ENCODE results near the gene MPI. TPM values are rescaled to one million over a fixed set of nuclear protein-coding genes. Genes with fewer than 3 reads are reported as not detected.

Gene MPI
- total and polyA plus RNA-seq, 2 donors (not counting 3 experiments of a cell fraction or from before 2014, with no cell fraction given): 36.3 to 69.3 TPM

DNA sequence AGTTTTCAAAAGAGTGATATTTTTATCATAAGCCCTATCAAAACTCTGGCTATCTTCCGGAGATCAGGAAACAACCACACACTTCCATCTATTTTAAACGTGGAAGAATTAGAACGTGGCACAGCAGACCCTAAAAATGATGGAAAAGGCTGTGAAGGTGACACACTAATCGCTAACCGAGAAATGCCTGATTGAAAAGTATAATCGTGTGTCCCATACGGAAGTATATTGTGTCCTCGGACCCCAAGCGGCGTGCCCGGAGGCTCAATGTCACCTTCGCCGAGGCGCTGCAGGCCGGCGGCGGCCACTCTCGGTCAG lies 47.4 kb downstream of the MPI start:
- dilution Hi-C loops (cut with MboI; ENCODE audit: extremely low pct_ligation_motif_present, low sequenced_read_pairs): no loop called here
- no peaks in the 10 kb centered on the region for H3K27me3 ChIP-seq (ENCODE audit: control insufficient read depth in 2 of 2, insufficient read depth in 2 of 2, low read length in 2 of 2)
- ChIA-PET CTCF (interaction anchor here (0.8 to 1.8 kb wide), 4 partner anchors 11 to 156 kb away, joined by 3 to 9 read pairs (median 5); partner anchors contain the start of gene CSK), POLR2A (no interaction called here)
- H3K9me1 ChIP-seq (replicated peaks; ENCODE audit: control insufficient read depth, extremely low read depth, insufficient read depth, low read length): no peaks in the 10 kb centered on the region
- FAIRE-seq (no peak), DNase-seq (ENCODE audit: low read depth, low spot score) (peak; percentile 34)
- peaks cover 53% of the 10 kb centered on the region for H3K79me2 ChIP-seq (ENCODE audit: control insufficient read depth, insufficient read depth, low read length)
- H3K9me3 ChIP-seq (replicated peaks; ENCODE audit: control insufficient read depth, insufficient read depth, low read length): no peaks in the 10 kb centered on the region
- peak overlapping the region; percentile 92 to 99 (median 99) for H3K4me3 ChIP-seq (replicated peaks in 1 of 3; ENCODE audit: insufficient read depth in 1 of 3, low read depth in 1 of 3, low read length in 3 of 3)
- H4K20me1 ChIP-seq (replicated peaks; ENCODE audit: control insufficient read depth, extremely low read depth, insufficient read depth, low read length): no peaks in the 10 kb centered on the region
- H2AFZ ChIP-seq (ENCODE audit: low read depth, low read length): peak overlapping the region; percentile 84
- intact Hi-C loops (cut with micrococcal nuclease): loop anchor here (5.0 kb wide), 1 partner anchor 95 kb away; the partner anchor contains the start of gene ULK3
- H3K4me1 ChIP-seq (ENCODE audit: control insufficient read depth, extremely low read depth, insufficient read depth, low read length): peaks cover 7% of the 10 kb centered on the region
- peak overlapping the region; percentile 89 for H3K9ac ChIP-seq (replicated peaks; ENCODE audit: extremely low read depth, insufficient read depth, low read length)
- peak overlapping the region; percentile 97 for H3K4me2 ChIP-seq (ENCODE audit: insufficient read depth, low read length)
- no peak for TF ChIP-seq GATA2 (IDR thresholded peaks at IDR 0.05; ENCODE audit: insufficient read depth, insufficient read length, low read depth, low read length)
- TF ChIP-seq FOS (IDR thresholded peaks at IDR 0.05; ENCODE audit: borderline replicate concordance, insufficient read depth, low read length): no peak
- TF ChIP-seq, protein P1, sequence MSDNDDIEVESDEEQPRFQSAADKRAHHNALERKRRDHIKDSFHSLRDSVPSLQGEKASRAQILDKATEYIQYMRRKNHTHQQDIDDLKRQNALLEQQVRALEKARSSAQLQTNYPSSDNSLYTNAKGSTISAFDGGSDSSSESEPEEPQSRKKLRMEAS (IDR thresholded peaks at IDR 0.05; ENCODE audit: insufficient read depth, insufficient read length): no peak
- no peak for TF ChIP-seq MYC (IDR thresholded peaks at IDR 0.05; ENCODE audit: low read depth, low read length)
- peak overlapping the region; percentile 54 for H3K27ac ChIP-seq (ENCODE audit: insufficient read depth, low read depth, low read length)
- TSS peak; percentile 52 for BruUV-seq (replicated peaks)
- no peaks in the 10 kb centered on the region for H3K36me3 ChIP-seq (ENCODE audit: control insufficient read depth in 2 of 2, extremely low read depth in 1 of 2, insufficient read depth in 2 of 2, low read length in 2 of 2)

DNA sequence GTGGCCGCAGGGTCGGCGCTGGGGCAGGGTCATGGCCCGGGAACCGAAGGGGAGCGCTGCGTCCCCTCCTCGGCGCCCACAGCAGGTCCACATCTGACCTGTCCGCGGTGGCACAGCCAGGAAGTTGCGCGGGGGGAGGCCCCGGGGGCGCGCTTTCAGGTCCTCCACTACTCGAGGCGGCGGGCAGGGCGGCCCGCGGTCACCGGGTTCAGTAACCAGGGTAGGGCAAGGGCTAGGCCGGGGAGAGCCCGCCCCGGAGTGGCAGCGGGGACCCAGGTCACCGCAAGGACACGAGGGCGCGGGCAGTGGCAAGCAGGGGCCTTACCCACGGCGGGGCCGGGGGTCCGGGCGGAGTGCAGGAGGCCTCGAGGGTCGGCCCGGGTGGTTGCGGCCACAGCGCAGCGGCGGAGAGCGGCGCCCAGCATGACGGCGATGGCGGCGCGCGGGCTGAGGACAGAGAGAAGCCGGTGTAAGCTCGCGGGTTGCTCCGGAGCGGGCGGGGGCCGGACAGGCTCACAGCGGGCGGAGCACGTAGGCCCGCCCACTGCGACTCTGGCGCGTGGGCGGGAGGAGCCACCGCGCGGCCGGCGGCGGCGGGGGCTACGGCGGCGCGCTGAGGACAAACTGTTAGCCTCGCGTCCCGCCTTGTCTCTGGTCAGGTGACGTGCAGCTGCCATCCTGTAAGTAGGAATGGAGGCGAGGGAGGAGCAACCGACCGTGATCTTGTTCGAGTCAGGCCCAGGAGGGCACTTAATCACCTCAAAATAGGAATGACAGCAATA lies 47.9 kb downstream of the MPI start, which contains the start of gene COX5A:
Gene COX5A (minus strand): TSS at position 484 of the 782 bp plus-strand sequence. CDS start 59 bp downstream, at position 425.
- H4K20me1 ChIP-seq (replicated peaks; ENCODE audit: control insufficient read depth, extremely low read depth, insufficient read depth, low read length): no peaks in the 10 kb centered on the region
- H3K36me3 ChIP-seq (ENCODE audit: control insufficient read depth in 2 of 2, extremely low read depth in 1 of 2, insufficient read depth in 2 of 2, low read length in 2 of 2): no peaks in the 10 kb centered on the region
- peak within 1 kb of the TSS; percentile 97 for H3K4me2 ChIP-seq (ENCODE audit: insufficient read depth, low read length)
- no peaks in the 10 kb centered on the region for H3K9me3 ChIP-seq (replicated peaks; ENCODE audit: control insufficient read depth, insufficient read depth, low read length)
- FAIRE-seq (peak; percentile 98), DNase-seq (ENCODE audit: low read depth, low spot score) (peak; percentile 98)
- H2AFZ ChIP-seq (ENCODE audit: low read depth, low read length): peak within 1 kb of the TSS; percentile 84
- BruUV-seq (replicated peaks): no TSS peak
- intact Hi-C loops (cut with micrococcal nuclease): loop anchor here (1.0 to 5.0 kb wide), 4 partner anchors 13 to 95 kb away; partner anchors contain the start of genes FAM219B, RPP25 and ULK3
- no peaks in the 10 kb centered on the region for H3K27me3 ChIP-seq (ENCODE audit: control insufficient read depth in 2 of 2, insufficient read depth in 2 of 2, low read length in 2 of 2)
- H3K4me3 ChIP-seq (replicated peaks in 1 of 3; ENCODE audit: insufficient read depth in 1 of 3, low read depth in 1 of 3, low read length in 3 of 3): peak within 1 kb of the TSS; percentile 92 to 99 (median 99)
- POLR2A ChIA-PET: interaction anchor here (0.6 to 0.7 kb wide), 3 partner anchors 19 to 82 kb away, joined by 3 to 4 read pairs (median 3); partner anchors contain the start of genes FAM219B and RPP25
- dilution Hi-C loops (cut with MboI; ENCODE audit: extremely low pct_ligation_motif_present, low sequenced_read_pairs): no loop called here
- H3K79me2 ChIP-seq (ENCODE audit: control insufficient read depth, insufficient read depth, low read length): peaks cover 48% of the 10 kb centered on the region
- H3K9me1 ChIP-seq (replicated peaks; ENCODE audit: control insufficient read depth, extremely low read depth, insufficient read depth, low read length): no peaks in the 10 kb centered on the region
- H3K9ac ChIP-seq (replicated peaks; ENCODE audit: extremely low read depth, insufficient read depth, low read length): peak within 1 kb of the TSS; percentile 89
- TF ChIP-seq POLR2A (IDR thresholded peaks at IDR 0.05; ENCODE audit: low read depth, low read length): peak; percentile 82
- peak; percentile 90 for TF ChIP-seq POLR2AphosphoS5 (IDR thresholded peaks at IDR 0.05; ENCODE audit: insufficient read depth, low read depth, low read length)
- TF ChIP-seq, protein P1 (IDR thresholded peaks at IDR 0.05; ENCODE audit: insufficient read depth, insufficient read length): peak; percentile 73
- no peak for TF ChIP-seq EZH2 (IDR thresholded peaks at IDR 0.05; ENCODE audit: borderline replicate concordance, low read depth, low read length, severe bottlenecking)
- TF ChIP-seq, protein P2, sequence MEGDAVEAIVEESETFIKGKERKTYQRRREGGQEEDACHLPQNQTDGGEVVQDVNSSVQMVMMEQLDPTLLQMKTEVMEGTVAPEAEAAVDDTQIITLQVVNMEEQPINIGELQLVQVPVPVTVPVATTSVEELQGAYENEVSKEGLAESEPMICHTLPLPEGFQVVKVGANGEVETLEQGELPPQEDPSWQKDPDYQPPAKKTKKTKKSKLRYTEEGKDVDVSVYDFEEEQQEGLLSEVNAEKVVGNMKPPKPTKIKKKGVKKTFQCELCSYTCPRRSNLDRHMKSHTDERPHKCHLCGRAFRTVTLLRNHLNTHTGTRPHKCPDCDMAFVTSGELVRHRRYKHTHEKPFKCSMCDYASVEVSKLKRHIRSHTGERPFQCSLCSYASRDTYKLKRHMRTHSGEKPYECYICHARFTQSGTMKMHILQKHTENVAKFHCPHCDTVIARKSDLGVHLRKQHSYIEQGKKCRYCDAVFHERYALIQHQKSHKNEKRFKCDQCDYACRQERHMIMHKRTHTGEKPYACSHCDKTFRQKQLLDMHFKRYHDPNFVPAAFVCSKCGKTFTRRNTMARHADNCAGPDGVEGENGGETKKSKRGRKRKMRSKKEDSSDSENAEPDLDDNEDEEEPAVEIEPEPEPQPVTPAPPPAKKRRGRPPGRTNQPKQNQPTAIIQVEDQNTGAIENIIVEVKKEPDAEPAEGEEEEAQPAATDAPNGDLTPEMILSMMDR (IDR thresholded peaks at IDR 0.05; ENCODE audit: extremely low read depth in 1 of 2, insufficient read depth in 1 of 2, low read depth in 1 of 2, low read length in 2 of 2): no peak
- peak; percentile 66 for TF ChIP-seq MYC (IDR thresholded peaks at IDR 0.05; ENCODE audit: low read depth, low read length)
- TF ChIP-seq JUN (IDR thresholded peaks at IDR 0.05; ENCODE audit: borderline replicate concordance, insufficient read depth, insufficient read length, low read depth): no peak
- H3K4me1 ChIP-seq (ENCODE audit: control insufficient read depth, extremely low read depth, insufficient read depth, low read length): peaks cover 7% of the 10 kb centered on the region
- CTCF ChIA-PET: interaction anchor here (0.6 to 1.8 kb wide), 8 partner anchors 12 to 889 kb away, joined by 3 to 9 read pairs (median 4); partner anchors contain the start of genes CSK, FAM219B and RPP25
- H3K27ac ChIP-seq (ENCODE audit: insufficient read depth, low read depth, low read length): peak within 1 kb of the TSS; percentile 60
